Cardiac septum (tissue), 1 donor: ENCODE data around the gene ACAA1. TPM values are rescaled to one million over a fixed set of nuclear protein-coding genes. Genes with fewer than 3 reads are reported as not detected.
"Not testable (repeated sequence)": the region's sequence is repeated elsewhere in the genome, so short reads cannot be mapped to it uniquely, and the experiment has no call there.

Experiments used
- DNase-seq: peaks from one replicate; pipeline ENCODE4 v3.0.0-alpha.2; 2020; ENCODE audit warnings: low spot score
- intact Hi-C: fragments of 100-400 bp; cut with DNase I; formaldehyde crosslinking; loops from one replicate; pipeline ENCODE4 v1.14.0; 2022
- total RNA-seq: library from RNA; stranded (reverse); fragmentation: NEBNext Ultra II Directional; extraction: Animal tissue kit (Norgen Biotek cat#: 25700); gene quantifications from one replicate; pipeline ENCODE4 v1.2.1, GENCODE V29; 2021
- donor health status: DM: no; HTN: no; CAD: no.

The ACAA1 gene
- total RNA-seq, 1 donor from 2014 or later, result 86.8 TPM

DNA sequence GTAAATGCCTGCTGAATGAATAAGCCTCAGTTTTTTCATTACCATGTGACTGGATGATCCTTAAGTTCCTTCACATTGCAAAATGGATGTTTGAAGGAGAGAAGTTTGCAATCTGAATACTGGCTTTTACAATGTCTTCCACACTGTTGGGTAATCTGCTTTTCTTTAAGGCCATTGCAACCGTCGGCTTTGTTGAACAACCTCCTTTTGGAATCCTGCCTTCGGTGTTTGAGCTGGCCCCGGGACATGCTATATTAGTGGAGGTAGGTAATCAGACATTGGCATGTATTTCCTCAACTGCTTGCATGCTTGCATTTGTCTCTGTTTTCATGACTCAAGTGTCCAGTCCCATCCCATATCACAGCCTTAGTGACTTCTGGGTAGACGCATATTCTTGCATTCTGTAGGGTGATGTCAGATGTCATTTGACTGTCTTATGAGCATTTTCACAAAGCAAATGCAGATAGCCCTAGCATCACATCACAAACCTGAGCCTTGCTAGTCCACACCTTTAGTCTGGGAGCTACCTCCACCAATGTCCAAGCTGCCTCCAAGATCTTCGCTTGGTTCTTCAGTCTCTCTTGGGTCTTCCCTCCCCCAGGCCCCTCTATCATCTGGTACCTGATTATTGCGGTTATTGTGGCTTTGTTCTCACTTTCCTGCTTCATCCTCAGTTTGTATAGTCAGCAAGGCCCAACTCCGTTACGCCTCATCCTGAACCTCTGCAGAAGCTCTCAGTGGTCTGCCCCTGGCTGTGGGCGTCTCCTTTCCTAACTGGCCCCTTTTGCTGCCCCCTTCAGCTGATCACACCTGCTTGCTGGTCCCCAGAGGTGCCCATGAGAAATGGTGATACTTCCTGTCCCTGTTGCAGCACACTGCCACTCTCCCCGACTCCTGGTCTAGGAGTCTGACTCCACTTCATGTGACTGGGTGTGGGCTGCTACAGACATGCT is 48.5 kb downstream of the ACAA1 start:
- intact Hi-C loops, result no loop called here
- no peak for DNase-seq

- intact Hi-C loops, DNase-seq: not testable (repeated sequence)
Measured at GRCh38 chr3:38087278-38087677, 49.6 kb downstream of the ACAA1 start.

DNA sequence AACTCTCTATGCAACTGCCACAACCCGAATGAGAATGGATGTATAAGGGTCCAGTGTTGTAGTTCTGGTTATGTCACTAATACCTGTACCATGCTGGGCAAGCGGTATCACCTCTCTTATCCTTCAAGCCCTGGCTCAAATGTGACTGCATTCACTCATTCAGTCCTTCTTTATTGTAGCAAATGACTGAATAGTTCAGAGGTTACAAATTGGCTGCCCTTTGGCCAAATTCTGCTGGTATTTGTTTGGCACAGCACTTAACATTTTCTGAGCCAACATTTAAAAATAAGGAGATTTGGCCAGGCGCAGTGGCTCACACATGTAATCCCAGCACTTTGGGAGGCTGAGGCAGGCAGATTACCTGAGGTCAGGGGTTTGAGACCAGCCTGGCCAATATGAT is 50.4 kb downstream of the ACAA1 start:
- DNase-seq, result no peak
- intact Hi-C loops, result no loop called here

DNA sequence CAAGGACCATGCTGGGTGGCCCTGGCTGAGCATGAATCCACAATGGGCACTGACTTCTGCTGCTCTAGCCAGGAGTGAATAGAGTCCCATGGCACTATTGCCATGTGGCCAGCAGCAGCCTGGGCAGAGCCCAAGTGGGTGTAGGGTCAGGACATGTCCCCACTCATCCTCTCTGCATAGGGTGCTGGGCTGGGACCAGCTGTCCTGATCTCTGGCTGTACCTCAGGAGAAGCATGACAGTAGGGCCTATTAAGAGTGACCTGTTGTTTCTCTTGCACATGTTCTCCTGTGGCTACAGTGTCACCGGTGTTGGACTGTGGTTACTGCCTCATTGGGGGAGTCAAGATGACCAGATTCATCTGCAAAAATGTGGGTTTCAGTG is 51.0 kb downstream of the ACAA1 start:
- intact Hi-C loops, result no loop called here
- no peak for DNase-seq

DNA sequence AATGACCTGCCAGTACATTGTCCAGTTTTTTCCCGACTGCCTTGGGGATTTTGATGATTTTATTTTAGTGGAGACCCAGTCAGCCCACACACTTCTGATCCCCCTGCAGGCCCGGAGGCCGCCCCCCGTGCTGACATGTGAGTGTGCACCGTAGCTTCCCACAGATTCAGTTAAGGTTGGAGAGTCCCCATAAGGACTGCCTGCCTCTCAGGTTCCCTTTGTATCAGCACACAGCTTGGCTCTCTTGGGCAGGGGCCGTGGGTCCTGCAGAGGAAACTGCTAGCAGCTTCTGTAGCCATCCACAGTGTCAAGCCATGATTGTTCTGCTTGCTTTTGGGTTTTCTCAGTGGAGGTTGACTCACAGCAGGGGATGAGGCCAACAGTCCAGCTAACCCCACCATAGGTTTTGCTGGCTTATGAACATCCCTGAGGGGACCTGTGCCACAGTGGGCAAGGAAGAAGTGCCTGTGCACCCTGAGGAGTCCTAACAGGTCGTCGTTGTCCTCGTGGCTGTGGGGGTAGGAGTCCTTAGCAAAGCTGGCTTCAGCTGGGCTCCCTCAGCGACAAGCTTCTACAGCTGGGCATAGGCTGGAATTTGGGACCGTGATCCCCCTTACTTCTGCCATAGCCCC is 51.5 kb downstream of the ACAA1 start:
- no peak for DNase-seq
- intact Hi-C loops, result no loop called here

GRCh38 chr3:38084334-38085310 is 52.3 kb downstream of the ACAA1 start:
- no peak for DNase-seq
- intact Hi-C loops, result no loop called here

GRCh38 chr3:38083871-38084333 is 53.0 kb downstream of the ACAA1 start:
- intact Hi-C loops, result no loop called here
- DNase-seq, result no peak

- DNase-seq, intact Hi-C loops: not testable (repeated sequence)
Measured at GRCh38 chr3:38083254-38083653, 53.7 kb downstream of the ACAA1 start.

GRCh38 chr3:38082296-38082695 is 54.6 kb downstream of the ACAA1 start:
- DNase-seq, intact Hi-C loops: not testable (repeated sequence)

DNA sequence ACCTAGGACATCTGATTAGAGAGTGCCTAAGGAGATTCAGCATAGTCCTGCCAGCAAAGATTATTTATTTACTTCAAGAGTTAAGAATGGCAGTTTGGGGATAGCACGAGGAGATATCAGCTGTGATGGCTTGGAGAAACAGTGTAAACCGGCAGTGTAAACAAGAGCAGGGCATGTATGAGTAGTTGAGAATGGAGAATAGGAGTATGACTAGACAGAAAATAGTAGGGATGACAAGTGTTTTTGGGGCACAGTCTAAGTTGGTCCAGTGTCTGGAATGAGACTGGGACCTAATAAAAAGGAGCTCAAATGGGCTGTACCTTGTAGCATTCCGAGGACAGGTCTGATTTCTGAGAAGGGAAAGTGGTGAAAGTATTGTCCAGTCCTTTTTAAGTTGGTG is 59.9 kb downstream of the ACAA1 start:
- DNase-seq, intact Hi-C loops: not testable (repeated sequence)

Other genes with a start within 250 kb of the ACAA1 start
- 2.6 TPM for gene VILL, start 146.3 kb downstream of the ACAA1 start, total RNA-seq
- 10.1 TPM for gene PLCD1, start 107.5 kb downstream of the ACAA1 start, total RNA-seq
- gene DLEC1, start 97.9 kb downstream of the ACAA1 start, total RNA-seq, result 0.22 TPM
- gene MYD88, start 1.5 kb upstream of the ACAA1 start, total RNA-seq, result 8.5 TPM
- 30.6 TPM for gene OXSR1, start 28.4 kb upstream of the ACAA1 start, total RNA-seq
- gene SLC22A13, start 128.7 kb upstream of the ACAA1 start, total RNA-seq, result 0.22 TPM
- gene SLC22A14, start 145.2 kb upstream of the ACAA1 start, total RNA-seq, result 0.24 TPM
- 0.46 TPM for gene XYLB, start 209.7 kb upstream of the ACAA1 start, total RNA-seq